Measurements from ENCODE around the gene OR2T10.
"Not testable (repeated sequence)": the region's sequence is repeated elsewhere in the genome, so short reads cannot be mapped to it uniquely, and the experiment has no call there.

The OR2T10 gene, protein sequence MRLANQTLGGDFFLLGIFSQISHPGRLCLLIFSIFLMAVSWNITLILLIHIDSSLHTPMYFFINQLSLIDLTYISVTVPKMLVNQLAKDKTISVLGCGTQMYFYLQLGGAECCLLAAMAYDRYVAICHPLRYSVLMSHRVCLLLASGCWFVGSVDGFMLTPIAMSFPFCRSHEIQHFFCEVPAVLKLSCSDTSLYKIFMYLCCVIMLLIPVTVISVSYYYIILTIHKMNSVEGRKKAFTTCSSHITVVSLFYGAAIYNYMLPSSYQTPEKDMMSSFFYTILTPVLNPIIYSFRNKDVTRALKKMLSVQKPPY

DNA sequence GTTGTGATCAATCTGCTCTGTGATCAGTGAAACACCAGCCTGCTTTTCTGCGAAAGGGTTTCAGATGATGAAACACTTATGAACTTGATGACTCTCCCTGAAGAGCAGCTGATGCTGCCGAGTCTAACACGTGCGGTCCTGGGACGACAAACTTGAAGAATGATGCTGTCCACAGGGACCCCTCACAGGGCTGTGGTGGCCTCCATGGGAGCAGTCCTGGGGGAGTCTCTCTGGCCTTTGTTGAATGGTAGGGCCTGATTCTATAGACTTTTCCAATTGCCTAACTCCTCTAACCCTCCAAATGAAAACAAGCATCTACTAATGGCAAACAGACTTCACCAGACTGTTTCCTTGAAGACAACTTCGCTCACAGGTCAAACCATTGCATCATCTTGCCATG, at the start of gene OR2T10:
Gene OR2T10, minus strand, starts transcription at position 112 of the 400 bp plus-strand sequence. CDS start 3,932 bp downstream, outside the sequence.
- DNase-seq: no peak

DNA sequence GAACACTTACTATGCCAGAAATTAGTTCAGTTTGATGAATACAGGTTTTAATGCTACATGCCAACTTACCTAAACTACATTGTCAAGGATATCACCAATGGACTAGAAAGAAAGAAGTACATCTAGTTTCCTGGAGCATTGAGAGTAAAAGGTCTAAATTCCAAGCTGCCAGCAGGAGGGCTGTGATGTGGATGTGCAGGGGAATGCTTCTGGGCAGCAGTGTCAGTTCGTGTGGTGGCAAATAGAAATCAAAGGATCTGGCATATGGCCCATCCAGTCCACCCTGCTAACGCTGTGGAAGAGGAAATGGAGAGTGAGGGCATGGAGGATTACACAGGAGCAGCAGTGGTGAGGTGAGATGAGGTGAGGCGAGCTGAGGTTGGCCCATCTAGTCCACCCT, 47.7 kb upstream of the OR2T10 start, which contains the start of gene OR2T35:
Gene OR2T35, minus strand, starts transcription at position 101 of the 400 bp plus-strand sequence. CDS start 6,020 bp downstream, outside the sequence.
- DNase-seq: not testable (repeated sequence)

DNA sequence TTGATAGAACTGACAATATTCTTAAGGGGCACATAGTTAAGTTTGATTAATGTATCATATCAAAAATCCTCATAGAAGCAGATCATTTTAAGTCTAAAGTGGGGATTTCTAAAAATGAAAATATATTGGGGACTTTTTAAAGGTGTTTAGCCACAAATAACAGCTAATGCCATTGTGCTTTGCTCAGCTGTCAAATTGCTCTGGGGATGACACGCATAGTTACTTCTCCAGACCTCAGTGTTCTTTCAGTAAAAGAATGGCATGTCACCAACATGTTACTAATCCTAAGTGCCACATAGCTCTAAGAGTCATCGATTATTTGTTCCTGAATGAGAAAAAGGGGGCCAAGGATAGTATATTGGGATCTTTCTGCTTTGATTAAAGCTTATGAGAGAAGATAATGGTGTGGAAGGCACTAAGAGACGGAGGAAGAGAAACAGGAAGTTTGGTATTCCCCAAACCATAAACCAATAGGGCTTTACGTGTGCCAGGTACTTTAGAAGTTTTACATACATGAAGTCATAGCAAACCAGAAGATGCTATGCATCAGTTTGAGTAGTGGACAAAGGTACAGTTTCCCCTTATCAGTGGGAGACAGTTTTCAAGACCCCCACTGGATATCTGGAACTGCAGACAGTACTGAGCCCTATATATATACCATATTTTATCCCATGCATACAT, 45.6 kb upstream of the OR2T10 start:
- DNase-seq: not testable (repeated sequence)

DNA sequence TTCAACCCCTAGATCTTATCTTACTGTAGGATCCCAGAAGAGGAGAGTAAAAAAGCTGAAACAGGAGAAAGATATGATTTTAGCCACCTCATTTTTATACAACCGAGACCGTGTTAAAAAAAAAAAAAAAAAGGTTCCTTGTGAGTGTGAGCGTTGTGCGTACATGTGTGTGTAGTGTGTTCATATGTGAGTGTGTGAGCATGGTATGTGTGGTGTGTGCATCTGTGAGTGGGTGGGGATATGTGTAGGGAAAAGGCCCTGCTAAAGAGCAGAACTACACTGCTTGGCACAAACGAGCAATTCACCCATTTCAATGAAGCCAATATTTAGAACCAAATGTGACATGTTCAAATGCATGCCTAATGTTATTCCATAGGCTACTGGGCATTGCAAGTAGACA, 44.1 kb upstream of the OR2T10 start:
- not testable (repeated sequence) for DNase-seq

DNA sequence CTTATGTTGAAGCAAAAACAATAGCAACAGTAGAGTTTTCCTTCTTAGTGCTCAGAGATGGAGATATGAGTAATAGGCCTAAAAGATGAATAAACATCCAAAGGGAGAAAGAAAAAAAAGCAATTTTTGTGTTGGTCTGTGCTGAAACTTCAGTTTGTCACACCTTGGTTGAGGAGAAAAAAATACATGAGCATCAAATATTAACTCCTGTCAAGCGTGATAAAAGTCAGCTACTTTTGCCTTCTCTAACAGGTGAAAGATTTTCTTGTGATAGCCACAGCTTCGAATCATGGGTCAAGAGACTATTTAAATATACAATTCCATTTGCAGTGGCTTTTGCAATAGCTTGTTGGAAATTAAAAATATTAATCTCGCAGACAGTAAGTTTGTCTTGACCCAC, 43.4 kb upstream of the OR2T10 start:
- not testable (repeated sequence) for DNase-seq

DNA sequence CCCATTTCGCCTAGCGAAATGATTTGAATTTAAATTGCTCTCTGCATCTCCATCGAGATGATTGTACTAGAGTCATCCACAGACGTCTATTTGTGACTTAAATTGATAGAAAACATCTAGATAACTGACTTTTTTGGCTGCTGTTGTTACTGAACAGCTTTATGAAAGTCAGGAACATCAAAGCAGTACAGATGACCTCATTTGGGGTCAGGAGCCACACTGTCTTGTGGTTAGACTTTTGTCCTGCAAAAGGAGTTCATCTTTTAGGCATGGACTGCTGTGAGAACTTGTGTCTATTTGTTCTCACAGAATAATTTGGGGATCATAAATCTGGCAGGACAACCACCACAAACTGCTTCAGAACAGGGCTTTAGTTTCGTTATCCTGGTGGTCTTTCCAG, 42.2 kb upstream of the OR2T10 start:
- not testable (repeated sequence) for DNase-seq

DNA sequence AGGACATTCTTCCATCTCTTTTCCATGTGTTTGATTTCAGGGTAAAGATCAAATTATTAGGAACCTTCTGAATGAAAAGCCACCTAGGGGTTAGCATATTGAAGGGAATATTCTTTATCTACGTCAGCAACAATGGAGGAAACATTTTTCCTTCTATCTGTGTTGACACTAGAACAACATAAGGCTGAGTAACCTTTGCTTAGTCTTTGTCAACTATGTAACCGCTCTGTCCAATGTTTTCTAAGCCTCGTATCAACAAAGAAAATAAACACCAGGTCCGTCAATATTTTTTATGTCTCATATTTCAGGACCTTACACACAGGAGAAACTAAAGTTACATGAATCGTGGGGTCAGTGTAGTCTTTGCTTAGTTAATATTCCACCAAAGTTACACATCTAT, 39.1 kb upstream of the OR2T10 start:
- DNase-seq: not testable (repeated sequence)

DNA sequence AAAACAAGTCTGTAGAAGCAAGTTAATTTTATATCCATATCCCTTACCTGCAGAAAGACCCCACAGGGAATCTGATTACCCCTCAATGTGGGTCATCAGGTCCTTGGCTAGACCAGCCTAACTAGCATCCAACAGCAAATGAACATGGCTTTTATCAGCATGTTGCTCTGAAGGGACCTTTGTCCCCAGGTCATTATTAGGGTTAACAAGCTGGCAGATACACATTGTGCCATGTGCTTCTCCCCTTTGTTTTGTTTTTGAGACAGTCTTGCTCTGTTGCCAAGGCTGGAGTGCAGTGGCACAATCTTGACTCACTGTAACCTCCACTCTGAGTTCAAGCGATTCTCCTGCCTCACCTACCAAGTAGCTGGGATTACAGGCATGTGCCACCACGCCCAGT, 37.5 kb upstream of the OR2T10 start, which contains the start of gene OR2T11:
Gene OR2T11, minus strand, starts transcription at position 101 of the 400 bp plus-strand sequence. CDS start 7,963 bp downstream, outside the sequence.
- DNase-seq: not testable (repeated sequence)

DNA sequence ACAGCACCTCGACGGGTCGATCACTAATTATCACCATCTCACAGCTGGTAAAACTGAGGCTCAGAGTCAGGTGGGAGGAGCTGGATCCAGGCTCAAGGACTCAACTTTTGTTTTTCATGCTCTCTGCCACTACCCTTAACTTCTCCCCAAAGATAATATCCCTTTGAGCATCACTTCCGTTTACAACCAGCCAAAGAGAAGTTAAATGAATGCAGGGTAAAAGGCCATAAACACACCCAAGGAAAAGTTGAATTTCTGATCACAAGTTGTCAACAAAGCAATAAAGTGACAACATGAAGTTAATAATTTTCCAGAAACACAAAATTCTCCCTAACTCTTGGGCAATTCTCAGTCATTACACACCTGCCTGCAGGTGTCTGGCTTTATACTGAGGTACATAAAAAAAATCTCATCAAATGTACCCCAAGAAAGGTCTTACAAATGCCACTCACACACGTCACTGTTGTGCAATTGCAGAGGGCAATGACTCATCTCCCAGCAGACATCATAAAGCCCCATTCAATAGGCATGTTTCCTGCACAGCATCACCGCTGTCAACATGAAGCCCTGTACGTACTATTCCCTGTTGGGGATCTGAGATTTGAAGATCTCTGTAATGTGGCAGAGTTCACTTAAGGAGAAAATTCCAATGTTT, 34.0 kb upstream of the OR2T10 start:
- peak; percentile 28 for DNase-seq

DNA sequence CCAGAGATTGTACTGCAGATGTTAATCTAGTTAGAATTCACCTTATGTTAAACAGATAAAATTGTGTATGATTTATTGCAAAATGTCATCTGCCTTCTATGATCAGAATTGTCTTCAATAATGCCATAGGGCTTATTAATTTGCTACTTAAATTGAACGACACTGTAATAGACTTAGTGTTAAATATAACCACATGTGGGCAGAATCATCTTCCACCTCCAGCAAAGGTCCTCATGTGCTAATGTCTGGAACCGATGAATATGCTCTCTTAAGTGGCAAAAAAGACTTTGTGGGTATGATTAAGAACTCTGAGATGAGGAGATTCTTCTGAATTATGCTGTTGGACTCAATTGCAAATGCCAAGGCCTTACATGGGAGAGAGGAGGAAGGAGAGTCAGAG, 33.1 kb upstream of the OR2T10 start:
- DNase-seq: no peak

DNA sequence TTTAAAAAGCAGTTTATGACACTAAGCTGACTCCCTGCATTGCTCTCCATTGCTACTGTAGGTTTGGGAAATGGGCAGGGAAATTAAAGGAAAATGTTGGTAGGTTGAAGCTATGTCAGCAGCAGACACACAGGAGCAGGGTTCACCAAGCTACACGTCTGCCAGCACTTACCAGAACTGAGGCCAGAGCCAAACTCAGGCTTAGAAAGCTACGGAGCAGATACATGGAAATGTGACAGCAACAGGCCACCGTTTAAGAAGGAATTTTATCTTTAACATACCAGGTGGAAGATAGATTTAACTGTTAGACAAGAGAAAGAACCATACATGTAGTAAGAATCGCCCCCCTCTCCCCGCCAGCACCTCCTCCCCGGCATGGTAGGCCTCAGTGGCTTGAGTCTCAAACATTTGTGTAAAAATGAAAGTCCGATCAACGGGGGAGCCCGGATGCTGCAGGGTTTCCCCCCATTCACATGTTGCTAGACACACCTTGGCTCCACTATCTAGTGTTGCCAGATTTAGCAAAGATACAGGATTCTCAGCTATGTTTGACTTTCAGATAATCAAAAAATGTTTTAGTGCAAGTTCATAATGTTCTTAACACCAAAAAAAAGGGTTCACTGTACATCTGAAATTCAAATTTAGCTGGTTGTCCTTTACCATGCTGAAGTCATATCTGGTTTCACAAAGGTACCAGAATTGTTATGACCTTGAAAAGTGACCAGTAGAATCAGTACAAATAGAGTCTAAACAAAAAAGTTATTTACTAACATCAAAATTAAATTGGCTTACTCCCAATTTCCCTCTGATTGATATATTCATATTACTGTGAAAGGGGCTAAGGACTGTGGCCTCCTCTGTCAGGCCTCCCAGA, 30.7 kb upstream of the OR2T10 start:
- DNase-seq: no peak

DNA sequence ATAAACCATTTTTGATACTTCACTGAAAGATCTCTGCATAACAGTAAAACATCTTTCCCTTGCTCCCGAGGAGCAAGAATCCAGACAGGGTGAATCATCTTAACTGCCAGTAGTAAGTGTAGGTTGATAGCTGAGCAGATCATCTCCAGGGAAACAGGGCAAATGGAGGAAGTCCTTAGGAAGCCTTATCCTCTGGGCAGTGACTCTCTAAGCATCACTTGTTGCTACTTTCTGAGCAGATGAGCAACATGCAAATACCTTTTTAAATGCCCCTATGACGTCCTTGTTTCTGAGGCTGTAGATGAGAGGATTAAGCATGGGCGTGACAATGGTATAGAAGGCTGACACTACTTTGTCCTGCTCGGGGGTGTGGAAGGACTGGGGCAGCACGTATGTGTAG, 28.5 kb upstream of the OR2T10 start:
- DNase-seq: no peak

DNA sequence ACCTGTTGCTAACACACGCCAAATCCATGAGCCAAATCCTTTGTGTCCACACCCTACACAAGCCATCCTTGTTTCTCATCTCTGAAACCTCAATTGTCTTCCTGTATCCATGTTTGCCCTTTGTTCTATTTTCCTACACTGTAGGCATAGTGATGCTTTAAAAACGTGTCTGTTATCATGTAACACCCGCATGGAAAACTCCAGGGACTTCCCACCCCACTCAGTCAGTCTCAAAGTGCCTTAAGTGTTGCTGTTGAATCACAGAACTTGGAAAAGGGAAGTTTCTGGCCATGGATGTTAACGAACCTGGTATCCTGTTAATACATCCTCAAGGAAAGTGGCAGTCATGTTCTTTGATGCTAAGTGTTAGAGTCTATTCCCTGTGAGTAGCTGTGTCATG, 27.7 kb upstream of the OR2T10 start:
- no peak for DNase-seq

DNA sequence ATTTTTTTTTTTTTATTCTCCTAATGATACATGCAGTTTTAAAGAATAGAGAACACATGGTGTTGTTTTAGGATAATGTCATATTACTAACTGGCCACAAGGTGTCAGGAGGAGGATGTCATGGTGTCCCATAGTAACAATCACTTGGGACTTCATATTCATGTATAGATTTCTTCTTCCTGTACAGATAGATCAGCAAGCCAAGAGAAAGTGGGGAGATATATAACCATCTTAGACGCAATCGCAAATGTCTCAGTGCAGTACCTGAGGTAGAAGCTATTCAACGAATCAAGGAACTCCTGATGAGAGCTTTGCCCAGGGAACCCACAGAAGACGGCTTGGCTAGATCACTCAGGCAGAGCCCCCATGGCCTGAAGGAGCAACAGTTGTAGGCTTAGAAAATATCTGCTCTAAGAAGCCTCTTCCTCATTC, 25.1 kb upstream of the OR2T10 start:
- DNase-seq: peak; percentile 76

DNA sequence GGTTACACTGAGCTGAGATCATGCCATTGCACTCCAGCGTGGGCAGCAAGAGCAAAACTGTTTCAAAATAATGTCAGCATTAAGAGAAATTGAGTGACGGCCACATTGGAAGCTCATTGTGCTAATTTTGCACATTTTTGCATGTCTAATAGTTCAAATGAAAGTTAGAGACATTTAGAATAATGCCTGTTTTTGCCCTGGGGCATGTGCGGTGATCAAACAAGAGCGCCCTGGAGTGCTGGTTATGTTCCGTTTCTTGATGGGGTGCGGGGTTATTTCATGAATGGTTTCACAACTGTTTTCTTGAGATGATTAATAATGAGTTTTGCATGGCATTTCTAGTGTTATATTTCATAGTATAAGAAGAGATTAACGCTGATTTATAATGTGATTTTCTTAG, 24.3 kb upstream of the OR2T10 start:
- no peak for DNase-seq

DNA sequence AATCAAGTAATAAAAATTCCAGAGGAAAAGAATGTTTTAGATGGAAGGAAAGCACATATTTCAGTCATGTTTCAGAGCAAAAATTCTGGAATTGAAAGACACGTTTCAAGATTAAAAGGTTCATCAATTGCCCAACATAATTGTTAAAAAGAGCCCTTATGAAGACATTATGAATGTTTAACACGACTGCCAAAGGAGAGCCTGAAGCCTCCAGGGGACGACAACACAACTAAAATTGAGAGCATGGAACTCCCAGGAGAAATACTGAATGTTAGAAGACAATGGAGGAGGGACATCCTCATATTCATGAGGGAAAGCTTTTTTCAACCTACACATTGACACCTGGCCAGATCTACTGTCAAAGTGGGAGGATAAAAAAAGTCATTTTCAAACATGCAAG, 21.4 kb upstream of the OR2T10 start:
- peak; percentile 87 for DNase-seq

DNA sequence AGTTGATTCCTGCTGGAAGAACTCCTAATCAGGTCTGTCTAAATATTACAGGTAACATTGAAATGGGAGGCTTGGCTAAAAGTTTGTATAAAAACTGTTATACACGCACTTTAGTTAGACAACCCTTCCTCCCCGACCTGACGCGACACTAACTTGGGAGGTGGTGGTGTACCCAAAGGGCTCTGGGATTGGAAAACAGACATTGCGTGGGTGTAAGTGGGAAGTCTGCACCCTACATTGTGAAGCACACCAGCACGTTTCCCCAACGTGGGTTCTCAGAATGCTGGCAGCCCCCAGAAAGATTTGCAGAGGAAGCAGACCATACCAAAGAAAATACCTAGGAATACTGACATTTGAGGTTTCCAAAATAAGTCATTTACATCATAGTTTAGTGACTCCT, 20.6 kb upstream of the OR2T10 start:
- DNase-seq: no peak

DNA sequence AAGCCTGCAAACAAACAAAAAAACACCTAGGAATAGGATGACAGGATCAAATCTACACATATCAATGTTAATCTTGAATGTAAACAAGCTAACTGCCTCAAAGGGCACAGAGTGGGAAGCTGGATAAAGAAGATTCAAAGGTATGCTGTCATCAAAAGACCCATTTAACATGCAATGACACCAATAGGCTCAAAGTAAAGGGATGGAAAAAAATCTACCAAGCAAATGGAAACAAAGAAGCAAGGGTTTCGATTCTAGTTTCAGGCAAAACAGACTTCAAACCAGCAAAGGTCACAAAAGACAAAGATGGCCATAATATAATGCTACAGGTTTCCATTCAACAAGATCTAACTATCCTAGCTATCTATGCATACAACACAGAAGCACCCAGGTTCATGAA, 16.2 kb upstream of the OR2T10 start:
- no peak for DNase-seq

DNA sequence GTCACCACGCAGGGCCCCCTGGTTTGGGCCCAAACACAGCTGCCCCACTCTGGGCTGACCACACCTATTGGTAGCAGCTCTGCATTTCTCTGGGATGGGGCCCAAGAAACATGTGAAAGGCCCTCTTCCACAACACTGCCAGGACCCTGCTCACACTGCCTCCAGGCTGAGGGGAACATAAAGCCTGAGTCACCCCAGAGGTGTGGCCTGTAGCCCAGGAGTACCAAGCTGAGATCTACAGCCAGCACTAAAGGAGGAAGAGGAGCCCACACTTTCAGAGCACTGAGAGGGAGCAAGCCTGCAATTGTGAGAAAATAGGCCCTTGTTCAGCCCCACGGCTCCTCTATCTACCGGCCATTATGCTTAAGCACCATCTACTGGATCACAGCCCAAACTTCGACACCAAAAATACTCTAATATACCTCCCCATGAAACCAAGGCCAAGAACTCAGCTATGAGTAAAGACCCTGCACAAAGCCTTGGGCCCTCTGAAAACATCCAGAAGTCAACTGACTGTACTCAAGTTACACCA, 14.4 kb upstream of the OR2T10 start:
- peak; percentile 73 for DNase-seq

DNA sequence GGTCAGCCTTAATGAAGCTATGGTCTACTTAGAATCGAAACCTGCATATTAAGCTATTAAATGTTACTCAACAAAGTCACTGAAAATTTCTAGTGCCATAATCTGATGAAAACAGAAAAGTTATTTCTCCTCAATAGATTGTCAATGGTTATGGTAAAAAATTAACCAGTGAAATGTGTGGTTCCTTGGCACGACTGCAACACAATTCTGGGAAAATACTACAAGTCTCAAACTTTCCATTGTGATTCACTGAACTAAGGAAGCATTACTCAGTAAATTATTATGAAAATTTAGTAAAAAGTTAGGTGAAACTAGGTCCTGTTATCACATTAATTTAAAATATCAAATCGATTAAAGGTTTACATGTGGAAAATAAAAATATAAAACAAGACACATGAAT, 12.8 kb upstream of the OR2T10 start:
- peak; percentile 11 for DNase-seq

DNA sequence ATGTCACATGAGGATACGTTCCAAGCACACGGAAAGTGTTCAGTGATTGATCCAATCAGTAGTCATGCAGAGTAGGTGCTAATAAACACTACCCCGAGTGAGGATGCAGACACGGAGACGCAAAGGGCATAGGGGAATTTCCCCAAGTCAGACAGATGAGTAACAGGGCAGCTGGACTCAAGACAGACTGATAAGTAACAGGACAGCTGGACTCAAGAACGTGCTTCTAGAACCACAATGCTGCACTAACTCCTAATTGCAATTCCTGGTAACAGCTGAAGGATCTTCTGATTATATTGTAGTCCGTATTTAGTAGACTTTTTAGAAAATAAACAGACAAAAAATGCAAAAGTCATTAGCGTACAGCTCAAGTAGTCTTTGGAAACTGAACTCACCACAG, 1.9 kb upstream of the OR2T10 start:
- DNase-seq: peak; percentile 48

DNA sequence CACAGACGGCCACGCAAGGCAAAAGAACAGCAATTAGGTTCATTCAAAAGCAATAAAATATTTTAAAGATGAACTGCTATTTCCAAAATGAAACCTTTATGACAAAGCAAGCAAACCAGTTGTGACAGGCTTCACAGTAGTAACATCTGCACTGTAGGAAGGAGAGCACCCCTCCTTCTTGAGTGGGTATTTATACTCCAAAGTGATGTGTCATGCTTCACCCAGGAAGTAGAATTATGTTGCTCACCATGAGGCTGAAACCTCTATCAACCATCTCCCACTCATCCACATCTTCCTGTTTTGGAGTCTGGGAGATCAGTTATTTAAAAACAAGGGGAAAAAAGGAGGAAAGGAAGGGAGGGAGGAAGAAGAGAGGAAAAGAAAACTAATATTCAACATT, 885 bp downstream of the OR2T10 start:
- DNase-seq: peak; percentile 85
